ENCODE results near the gene C20orf144. TPM values are rescaled to one million over a fixed set of nuclear protein-coding genes. Genes with fewer than 3 reads are reported as not detected.

C20orf144 gene
- total RNA-seq, 1 experiment from 2014 or later = not detected

DNA sequence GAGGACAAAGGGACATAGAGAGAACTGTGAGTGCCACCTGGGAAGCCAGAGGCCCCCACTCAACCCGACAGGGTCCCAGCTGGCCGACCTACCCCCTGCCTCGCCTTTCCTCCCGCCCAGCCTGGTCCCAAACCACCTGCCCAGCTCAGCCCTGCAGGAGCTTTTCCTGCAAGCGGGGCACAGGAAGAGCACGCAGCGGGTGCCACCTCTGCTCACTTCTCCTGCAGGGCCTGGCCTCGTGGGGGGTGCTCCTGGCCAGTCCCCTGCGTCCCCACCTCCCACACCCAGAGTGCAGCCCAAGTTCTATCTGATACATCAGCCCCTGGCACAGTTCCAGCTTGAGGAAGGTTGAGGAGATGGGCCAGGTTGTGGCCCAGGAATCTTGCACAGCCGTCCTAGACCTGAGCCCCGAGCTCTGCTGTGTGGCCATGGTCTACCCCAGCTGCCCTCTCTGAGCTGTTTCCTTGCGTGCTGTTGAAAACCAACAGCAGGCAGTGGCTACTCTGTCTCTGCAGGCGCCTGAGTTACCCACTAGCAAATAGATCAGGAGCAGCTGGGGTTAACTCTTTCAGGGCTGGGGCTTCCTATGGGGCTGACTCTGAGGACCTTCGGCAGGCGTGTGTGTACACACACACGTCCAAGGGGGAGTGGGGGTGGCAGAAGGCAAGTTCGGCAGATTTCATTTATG is 10.4 kb downstream of the C20orf144 start:
- in situ Hi-C loops (cut with HindIII; ENCODE audit: low pct_unique_long_range_greater_than_20kb, low sequenced_read_pairs) (no loop called here), intact Hi-C loops (cut with micrococcal nuclease; ENCODE audit: unreplicated experiment) (no loop called here)
- no TSS peak for BruUV-seq (replicated peaks)
- H3K27ac ChIP-seq (ENCODE audit: low read length) = peak overlapping the region; percentile 91
- no peaks in the 10 kb centered on the region for H3K9me3 ChIP-seq (ENCODE audit: control insufficient read depth, insufficient read depth, low read depth, low read length)
- H3K27me3 ChIP-seq (ENCODE audit: control insufficient read depth, insufficient read depth, low read length) = no peaks in the 10 kb centered on the region
- DNase-seq (ENCODE audit: low read depth, low spot score) (no peak), ATAC-seq (no peak)
- CTCF ChIA-PET = interaction anchor here (0.6 kb wide), 1 partner anchor 206 kb away, joined by 6 read pairs; no protein-coding TSS in a partner anchor
- peak overlapping the region; percentile 74 to 76 for H3K4me3 ChIP-seq (ENCODE audit: low read depth in 2 of 2, low read length in 2 of 2)
- TF ChIP-seq, protein P1, sequence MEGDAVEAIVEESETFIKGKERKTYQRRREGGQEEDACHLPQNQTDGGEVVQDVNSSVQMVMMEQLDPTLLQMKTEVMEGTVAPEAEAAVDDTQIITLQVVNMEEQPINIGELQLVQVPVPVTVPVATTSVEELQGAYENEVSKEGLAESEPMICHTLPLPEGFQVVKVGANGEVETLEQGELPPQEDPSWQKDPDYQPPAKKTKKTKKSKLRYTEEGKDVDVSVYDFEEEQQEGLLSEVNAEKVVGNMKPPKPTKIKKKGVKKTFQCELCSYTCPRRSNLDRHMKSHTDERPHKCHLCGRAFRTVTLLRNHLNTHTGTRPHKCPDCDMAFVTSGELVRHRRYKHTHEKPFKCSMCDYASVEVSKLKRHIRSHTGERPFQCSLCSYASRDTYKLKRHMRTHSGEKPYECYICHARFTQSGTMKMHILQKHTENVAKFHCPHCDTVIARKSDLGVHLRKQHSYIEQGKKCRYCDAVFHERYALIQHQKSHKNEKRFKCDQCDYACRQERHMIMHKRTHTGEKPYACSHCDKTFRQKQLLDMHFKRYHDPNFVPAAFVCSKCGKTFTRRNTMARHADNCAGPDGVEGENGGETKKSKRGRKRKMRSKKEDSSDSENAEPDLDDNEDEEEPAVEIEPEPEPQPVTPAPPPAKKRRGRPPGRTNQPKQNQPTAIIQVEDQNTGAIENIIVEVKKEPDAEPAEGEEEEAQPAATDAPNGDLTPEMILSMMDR (IDR thresholded peaks at IDR 0.05) = no peak
- TF ChIP-seq POLR2AphosphoS5 (IDR thresholded peaks at IDR 0.05; ENCODE audit: low read depth, low read length) = no peak
- no peak for TF ChIP-seq SIN3A (IDR thresholded peaks at IDR 0.05; ENCODE audit: borderline replicate concordance, insufficient read depth, low read depth, low read length)
- TF ChIP-seq TCF7L2 (IDR thresholded peaks at IDR 0.05; ENCODE audit: low read depth, low read length) = no peak
- TF ChIP-seq, protein P2, sequence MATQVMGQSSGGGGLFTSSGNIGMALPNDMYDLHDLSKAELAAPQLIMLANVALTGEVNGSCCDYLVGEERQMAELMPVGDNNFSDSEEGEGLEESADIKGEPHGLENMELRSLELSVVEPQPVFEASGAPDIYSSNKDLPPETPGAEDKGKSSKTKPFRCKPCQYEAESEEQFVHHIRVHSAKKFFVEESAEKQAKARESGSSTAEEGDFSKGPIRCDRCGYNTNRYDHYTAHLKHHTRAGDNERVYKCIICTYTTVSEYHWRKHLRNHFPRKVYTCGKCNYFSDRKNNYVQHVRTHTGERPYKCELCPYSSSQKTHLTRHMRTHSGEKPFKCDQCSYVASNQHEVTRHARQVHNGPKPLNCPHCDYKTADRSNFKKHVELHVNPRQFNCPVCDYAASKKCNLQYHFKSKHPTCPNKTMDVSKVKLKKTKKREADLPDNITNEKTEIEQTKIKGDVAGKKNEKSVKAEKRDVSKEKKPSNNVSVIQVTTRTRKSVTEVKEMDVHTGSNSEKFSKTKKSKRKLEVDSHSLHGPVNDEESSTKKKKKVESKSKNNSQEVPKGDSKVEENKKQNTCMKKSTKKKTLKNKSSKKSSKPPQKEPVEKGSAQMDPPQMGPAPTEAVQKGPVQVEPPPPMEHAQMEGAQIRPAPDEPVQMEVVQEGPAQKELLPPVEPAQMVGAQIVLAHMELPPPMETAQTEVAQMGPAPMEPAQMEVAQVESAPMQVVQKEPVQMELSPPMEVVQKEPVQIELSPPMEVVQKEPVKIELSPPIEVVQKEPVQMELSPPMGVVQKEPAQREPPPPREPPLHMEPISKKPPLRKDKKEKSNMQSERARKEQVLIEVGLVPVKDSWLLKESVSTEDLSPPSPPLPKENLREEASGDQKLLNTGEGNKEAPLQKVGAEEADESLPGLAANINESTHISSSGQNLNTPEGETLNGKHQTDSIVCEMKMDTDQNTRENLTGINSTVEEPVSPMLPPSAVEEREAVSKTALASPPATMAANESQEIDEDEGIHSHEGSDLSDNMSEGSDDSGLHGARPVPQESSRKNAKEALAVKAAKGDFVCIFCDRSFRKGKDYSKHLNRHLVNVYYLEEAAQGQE (IDR thresholded peaks at IDR 0.05; ENCODE audit: insufficient read depth in 1 of 2, low read depth in 2 of 2, low read length in 1 of 2) = no peak
- peaks cover 24% of the 10 kb centered on the region for H3K4me1 ChIP-seq (ENCODE audit: control insufficient read depth, insufficient read depth, low read length)
- POLR2A ChIA-PET = no interaction called here
- H3K36me3 ChIP-seq (ENCODE audit: control insufficient read depth, insufficient read depth, low read length) = peaks cover 6% of the 10 kb centered on the region; the same call in 1 of the 2 replicates

DNA sequence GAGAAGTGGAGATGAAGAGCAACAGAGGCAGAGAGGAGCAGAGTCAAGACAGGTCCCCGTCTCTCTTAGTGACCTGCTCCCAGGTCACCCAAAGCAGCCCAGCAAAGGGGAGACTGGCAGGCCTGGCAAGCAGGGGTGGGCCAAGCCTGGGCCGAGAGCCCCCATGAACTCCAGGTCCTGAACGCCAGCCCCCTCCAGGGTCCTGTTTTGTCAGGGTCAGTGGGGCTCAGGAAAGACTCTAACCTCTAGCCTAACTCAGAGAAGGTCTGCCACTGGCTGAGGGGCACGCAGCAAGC is 10.9 kb downstream of the C20orf144 start:
- BruUV-seq (replicated peaks) = no TSS peak
- in situ Hi-C loops (cut with HindIII; ENCODE audit: low pct_unique_long_range_greater_than_20kb, low sequenced_read_pairs) = no loop called here
- peak overlapping the region; percentile 74 to 76 for H3K4me3 ChIP-seq (ENCODE audit: low read depth in 2 of 2, low read length in 2 of 2)
- no peak for TF ChIP-seq TCF7L2 (IDR thresholded peaks at IDR 0.05; ENCODE audit: low read depth, low read length)
- TF ChIP-seq, protein P1 (IDR thresholded peaks at IDR 0.05) = no peak
- TF ChIP-seq POLR2AphosphoS5 (IDR thresholded peaks at IDR 0.05; ENCODE audit: low read depth, low read length) = no peak
- TF ChIP-seq SIN3A (IDR thresholded peaks at IDR 0.05; ENCODE audit: borderline replicate concordance, insufficient read depth, low read depth, low read length) = no peak
- TF ChIP-seq, protein P2 (IDR thresholded peaks at IDR 0.05; ENCODE audit: insufficient read depth in 1 of 2, low read depth in 2 of 2, low read length in 1 of 2) = no peak
- no peaks in the 10 kb centered on the region for H3K27me3 ChIP-seq (ENCODE audit: control insufficient read depth, insufficient read depth, low read length)
- no peak for ATAC-seq
- H3K36me3 ChIP-seq (ENCODE audit: control insufficient read depth, insufficient read depth, low read length) = peaks cover 6% of the 10 kb centered on the region; the same call in 1 of the 2 replicates
- intact Hi-C loops (cut with micrococcal nuclease; ENCODE audit: unreplicated experiment) = no loop called here
- peak overlapping the region; percentile 91 for H3K27ac ChIP-seq (ENCODE audit: low read length)
- H3K9me3 ChIP-seq (ENCODE audit: control insufficient read depth, insufficient read depth, low read depth, low read length) = no peaks in the 10 kb centered on the region
- no peak for DNase-seq (ENCODE audit: low read depth, low spot score)
- POLR2A ChIA-PET = no interaction called here
- peaks cover 24% of the 10 kb centered on the region for H3K4me1 ChIP-seq (ENCODE audit: control insufficient read depth, insufficient read depth, low read length)
- CTCF ChIA-PET = interaction anchor here (0.6 kb wide), 1 partner anchor 207 kb away, joined by 6 read pairs; no protein-coding TSS in a partner anchor
